ENCODE results near the gene CA11.

Gene CA11

GRCh38 chr19:48600679-48601417 lies 45.1 kb downstream of the CA11 start:
- no peak for DNase-seq (ENCODE audit: low read depth in 1 of 2, low spot score in 1 of 2)
- H3K27me3 ChIP-seq (ENCODE audit: insufficient read depth, poor library complexity, severe bottlenecking) = no peaks in the 10 kb centered on the region
- TF ChIP-seq, protein P1, sequence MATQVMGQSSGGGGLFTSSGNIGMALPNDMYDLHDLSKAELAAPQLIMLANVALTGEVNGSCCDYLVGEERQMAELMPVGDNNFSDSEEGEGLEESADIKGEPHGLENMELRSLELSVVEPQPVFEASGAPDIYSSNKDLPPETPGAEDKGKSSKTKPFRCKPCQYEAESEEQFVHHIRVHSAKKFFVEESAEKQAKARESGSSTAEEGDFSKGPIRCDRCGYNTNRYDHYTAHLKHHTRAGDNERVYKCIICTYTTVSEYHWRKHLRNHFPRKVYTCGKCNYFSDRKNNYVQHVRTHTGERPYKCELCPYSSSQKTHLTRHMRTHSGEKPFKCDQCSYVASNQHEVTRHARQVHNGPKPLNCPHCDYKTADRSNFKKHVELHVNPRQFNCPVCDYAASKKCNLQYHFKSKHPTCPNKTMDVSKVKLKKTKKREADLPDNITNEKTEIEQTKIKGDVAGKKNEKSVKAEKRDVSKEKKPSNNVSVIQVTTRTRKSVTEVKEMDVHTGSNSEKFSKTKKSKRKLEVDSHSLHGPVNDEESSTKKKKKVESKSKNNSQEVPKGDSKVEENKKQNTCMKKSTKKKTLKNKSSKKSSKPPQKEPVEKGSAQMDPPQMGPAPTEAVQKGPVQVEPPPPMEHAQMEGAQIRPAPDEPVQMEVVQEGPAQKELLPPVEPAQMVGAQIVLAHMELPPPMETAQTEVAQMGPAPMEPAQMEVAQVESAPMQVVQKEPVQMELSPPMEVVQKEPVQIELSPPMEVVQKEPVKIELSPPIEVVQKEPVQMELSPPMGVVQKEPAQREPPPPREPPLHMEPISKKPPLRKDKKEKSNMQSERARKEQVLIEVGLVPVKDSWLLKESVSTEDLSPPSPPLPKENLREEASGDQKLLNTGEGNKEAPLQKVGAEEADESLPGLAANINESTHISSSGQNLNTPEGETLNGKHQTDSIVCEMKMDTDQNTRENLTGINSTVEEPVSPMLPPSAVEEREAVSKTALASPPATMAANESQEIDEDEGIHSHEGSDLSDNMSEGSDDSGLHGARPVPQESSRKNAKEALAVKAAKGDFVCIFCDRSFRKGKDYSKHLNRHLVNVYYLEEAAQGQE (IDR thresholded peaks at IDR 0.05; ENCODE audit: insufficient replicate concordance, low read depth) = no peak
- TF ChIP-seq GABPA (IDR thresholded peaks at IDR 0.05; ENCODE audit: low read depth) (no peak), SPI1 (IDR thresholded peaks at IDR 0.05; ENCODE audit: borderline replicate concordance, low read depth) (no peak), POLR2AphosphoS5 (IDR thresholded peaks at IDR 0.05; ENCODE audit: low read depth) (no peak)
- TF ChIP-seq, protein P2, sequence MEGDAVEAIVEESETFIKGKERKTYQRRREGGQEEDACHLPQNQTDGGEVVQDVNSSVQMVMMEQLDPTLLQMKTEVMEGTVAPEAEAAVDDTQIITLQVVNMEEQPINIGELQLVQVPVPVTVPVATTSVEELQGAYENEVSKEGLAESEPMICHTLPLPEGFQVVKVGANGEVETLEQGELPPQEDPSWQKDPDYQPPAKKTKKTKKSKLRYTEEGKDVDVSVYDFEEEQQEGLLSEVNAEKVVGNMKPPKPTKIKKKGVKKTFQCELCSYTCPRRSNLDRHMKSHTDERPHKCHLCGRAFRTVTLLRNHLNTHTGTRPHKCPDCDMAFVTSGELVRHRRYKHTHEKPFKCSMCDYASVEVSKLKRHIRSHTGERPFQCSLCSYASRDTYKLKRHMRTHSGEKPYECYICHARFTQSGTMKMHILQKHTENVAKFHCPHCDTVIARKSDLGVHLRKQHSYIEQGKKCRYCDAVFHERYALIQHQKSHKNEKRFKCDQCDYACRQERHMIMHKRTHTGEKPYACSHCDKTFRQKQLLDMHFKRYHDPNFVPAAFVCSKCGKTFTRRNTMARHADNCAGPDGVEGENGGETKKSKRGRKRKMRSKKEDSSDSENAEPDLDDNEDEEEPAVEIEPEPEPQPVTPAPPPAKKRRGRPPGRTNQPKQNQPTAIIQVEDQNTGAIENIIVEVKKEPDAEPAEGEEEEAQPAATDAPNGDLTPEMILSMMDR (IDR thresholded peaks at IDR 0.05; ENCODE audit: insufficient read depth, low read length) = no peak
- H3K27ac ChIP-seq (replicated peaks) = no peak overlapping the region
- no peak overlapping the region for H3K4me3 ChIP-seq (replicated peaks; ENCODE audit: insufficient read depth, low read length)

- no peaks in the 10 kb centered on the region for H3K27me3 ChIP-seq (ENCODE audit: insufficient read depth, poor library complexity, severe bottlenecking)
- H3K27ac ChIP-seq (replicated peaks) = no peak overlapping the region
- no peak overlapping the region for H3K4me3 ChIP-seq (replicated peaks; ENCODE audit: insufficient read depth, low read length)
- no peak for DNase-seq (ENCODE audit: low read depth in 1 of 2, low spot score in 1 of 2)
- TF ChIP-seq, protein P2 (IDR thresholded peaks at IDR 0.05; ENCODE audit: insufficient read depth, low read length) = no peak
- TF ChIP-seq, protein P1 (IDR thresholded peaks at IDR 0.05; ENCODE audit: insufficient replicate concordance, low read depth) = no peak
- no peak for TF ChIP-seq POLR2AphosphoS5 (IDR thresholded peaks at IDR 0.05; ENCODE audit: low read depth)
Observed at GRCh38 chr19:48598996-48599700, 46.8 kb downstream of the CA11 start.

GRCh38 chr19:48596679-48597465 lies 49.1 kb downstream of the CA11 start:
- peak overlapping the region; percentile 17 for H3K4me3 ChIP-seq (replicated peaks; ENCODE audit: insufficient read depth, low read length)
- TF ChIP-seq POLR2AphosphoS5 (IDR thresholded peaks at IDR 0.05; ENCODE audit: low read depth) (no peak), GABPA (IDR thresholded peaks at IDR 0.05; ENCODE audit: low read depth) (no peak), SPI1 (IDR thresholded peaks at IDR 0.05; ENCODE audit: borderline replicate concordance, low read depth) (no peak)
- TF ChIP-seq, protein P2 (IDR thresholded peaks at IDR 0.05; ENCODE audit: insufficient read depth, low read length) = no peak
- TF ChIP-seq, protein P1 (IDR thresholded peaks at IDR 0.05; ENCODE audit: insufficient replicate concordance, low read depth) = no peak
- no peak for DNase-seq (ENCODE audit: low read depth in 1 of 2, low spot score in 1 of 2)
- H3K27ac ChIP-seq (replicated peaks) = no peak overlapping the region
- H3K27me3 ChIP-seq (ENCODE audit: insufficient read depth, poor library complexity, severe bottlenecking) = no peaks in the 10 kb centered on the region
